ENCODE results near the gene ANKS3.
"Not testable (repeated sequence)": the region's sequence is repeated elsewhere in the genome, so short reads cannot be mapped to it uniquely, and the experiment has no call there.

The ANKS3 gene

GRCh38 chr16:4752351-4753100 is 18.5 kb upstream of the ANKS3 start:
- no peak for DNase-seq

GRCh38 chr16:4750896-4751295 is 16.8 kb upstream of the ANKS3 start:
- DNase-seq, result no peak

DNA sequence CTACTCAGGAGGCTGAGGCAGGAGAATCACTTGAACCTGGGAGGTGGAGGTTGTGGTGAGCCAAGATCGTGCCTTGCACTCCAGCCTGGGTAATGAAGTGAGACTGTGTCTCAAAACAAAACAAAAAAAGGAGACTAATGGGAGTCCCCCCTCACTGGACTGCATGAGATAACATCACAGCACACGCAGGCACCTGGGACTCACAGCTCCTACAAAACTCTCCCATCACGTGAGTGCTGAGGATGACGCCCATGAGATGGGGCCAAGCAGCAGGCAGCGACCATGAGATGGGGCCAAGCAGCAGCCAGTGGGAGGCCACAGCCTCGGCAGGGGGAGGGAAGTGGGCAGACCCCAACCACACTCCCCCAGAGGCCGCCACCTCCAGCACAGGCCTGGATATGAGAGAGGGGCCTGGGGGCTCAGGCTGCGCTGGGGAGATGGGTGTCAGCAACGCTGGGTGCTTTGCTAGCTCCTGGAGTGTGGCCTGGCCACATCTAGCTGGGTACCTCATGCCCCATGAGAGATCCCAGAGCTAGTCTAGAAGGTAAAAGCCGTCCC is 15.7 kb upstream of the ANKS3 start:
- no peak for DNase-seq

GRCh38 chr16:4748682-4749411 is 14.8 kb upstream of the ANKS3 start:
- DNase-seq, result no peak

DNA sequence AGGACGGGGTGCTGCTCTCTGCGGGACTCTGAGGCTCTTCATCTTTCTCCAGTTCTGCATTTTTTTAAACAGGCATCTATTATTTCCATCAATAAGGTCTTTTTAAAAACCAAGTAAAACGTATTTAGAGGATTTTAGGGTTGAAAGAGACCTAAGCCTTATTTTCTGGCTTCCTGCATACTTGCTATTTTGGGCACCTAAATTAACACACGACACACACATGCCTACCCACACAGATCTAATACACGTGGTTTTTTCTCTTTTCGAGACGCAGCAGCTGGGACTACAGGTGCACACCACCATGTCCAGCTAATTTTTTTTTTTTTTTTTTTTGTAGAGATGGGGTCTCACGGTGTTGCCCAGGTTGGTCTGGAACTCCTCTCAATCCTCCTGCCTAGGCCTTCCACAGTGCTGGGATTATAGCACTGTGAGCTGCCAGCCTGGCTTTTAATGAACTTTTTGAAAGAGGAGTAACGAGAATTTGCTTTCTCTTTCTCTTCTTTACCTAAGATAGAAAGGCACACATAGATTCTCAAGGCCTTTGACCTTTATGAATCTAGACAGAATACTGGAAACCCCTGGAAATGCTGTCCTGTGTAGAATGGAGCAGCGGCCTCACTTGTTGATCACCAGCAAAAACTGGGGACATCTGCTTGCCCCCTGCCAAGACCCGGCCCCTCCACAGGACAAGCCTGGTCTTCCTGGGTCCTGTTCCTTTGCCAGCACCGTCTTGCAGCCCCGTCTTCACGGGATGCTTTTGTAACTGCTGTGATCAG is 14.0 kb upstream of the ANKS3 start:
- no peak for DNase-seq

DNA sequence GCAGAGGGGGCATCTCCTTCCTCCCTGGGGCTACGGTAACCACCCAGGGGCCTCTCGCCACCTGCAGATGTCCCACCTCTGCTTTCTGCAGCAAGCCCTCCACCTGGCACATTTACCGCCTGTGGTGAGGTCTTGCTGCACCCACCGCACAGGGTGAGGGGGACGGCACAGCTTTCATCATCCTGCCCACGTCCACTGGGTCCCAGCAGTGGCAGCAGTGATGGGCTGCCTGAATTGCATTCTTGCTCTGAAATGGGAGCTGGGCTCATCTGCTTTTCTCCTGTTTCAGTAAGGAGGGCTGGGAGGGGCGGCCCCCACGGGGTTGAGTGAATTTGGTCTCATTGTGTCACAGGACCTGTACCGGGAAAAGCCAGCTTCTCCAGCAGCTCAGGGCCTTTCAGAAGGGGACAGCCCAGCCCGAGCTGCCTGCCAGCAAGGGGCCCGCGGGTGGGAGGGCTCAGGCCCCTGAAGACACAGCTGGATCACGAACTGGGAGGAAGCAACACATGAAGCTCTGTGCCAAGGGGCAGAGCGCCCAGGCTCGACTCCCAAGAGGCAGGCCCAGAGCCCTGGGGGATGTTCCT is 13.0 kb upstream of the ANKS3 start:
- DNase-seq, result no peak

- DNase-seq, result no peak
Observed at GRCh38 chr16:4746215-4746614, 12.1 kb upstream of the ANKS3 start.

- DNase-seq, result no peak
Observed at GRCh38 chr16:4745274-4745569, 11.2 kb upstream of the ANKS3 start.

DNA sequence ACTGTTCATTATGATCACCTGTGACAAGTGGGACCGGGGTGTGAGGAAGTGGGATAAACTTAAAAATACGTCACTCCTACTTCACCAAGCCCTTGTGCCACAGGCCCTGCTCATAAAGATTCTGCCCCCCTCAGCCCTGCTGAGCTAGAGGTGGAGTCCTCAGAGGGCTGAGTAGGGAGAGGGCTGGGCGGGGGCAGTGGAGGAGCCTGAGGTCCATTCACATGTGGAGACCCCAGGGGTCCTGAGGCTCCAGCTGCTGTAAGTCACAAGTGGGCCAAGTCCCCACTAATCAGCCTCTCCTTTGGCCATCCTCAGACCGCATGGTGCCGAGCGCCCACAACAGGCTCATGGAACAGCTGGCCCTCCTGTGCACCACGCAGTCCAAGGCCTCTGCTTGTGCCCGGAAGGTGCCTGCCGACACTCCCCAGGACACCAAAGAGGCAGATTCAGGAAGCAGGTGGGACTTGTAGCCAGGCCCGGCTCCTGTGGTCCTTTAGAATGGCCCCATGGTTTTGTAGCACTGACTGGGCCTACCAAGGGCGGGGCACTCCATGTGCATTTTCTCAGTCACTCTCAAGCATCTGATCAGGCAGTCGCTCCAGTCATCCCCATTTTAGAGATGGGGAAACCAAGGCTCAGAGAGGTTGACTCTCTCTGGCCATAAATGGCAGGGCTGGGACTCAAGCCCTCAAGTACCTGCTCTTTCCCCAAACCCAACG is 10.6 kb upstream of the ANKS3 start:
- no peak for DNase-seq

GRCh38 chr16:4743226-4743878 is 9.3 kb upstream of the ANKS3 start:
- DNase-seq, result no peak

- DNase-seq, result not testable (repeated sequence)
Observed at GRCh38 chr16:4738370-4738769, 4.3 kb upstream of the ANKS3 start.

- DNase-seq, result no peak
Observed at GRCh38 chr16:4737545-4737944, 3.5 kb upstream of the ANKS3 start.

DNA sequence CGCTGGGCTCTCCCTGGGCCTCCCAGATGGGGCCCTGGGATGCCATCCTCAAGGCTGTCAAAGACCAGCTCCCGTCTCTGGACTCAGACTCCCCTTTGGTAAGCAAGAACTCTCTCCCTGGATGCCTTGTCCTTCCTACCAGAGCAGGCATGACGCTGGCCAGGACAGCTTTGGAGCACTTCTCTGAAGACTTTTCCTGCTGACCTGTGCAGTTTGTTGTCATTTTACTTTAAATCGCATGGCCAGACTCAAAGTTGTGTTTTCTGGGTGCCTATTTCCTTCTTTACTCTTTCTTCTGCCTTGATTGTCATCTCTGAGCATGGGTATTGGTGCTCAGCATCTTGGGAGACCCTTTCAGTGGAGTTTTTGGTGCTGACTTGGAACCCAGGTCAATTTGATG is 2.5 kb upstream of the ANKS3 start:
- DNase-seq, result no peak

DNA sequence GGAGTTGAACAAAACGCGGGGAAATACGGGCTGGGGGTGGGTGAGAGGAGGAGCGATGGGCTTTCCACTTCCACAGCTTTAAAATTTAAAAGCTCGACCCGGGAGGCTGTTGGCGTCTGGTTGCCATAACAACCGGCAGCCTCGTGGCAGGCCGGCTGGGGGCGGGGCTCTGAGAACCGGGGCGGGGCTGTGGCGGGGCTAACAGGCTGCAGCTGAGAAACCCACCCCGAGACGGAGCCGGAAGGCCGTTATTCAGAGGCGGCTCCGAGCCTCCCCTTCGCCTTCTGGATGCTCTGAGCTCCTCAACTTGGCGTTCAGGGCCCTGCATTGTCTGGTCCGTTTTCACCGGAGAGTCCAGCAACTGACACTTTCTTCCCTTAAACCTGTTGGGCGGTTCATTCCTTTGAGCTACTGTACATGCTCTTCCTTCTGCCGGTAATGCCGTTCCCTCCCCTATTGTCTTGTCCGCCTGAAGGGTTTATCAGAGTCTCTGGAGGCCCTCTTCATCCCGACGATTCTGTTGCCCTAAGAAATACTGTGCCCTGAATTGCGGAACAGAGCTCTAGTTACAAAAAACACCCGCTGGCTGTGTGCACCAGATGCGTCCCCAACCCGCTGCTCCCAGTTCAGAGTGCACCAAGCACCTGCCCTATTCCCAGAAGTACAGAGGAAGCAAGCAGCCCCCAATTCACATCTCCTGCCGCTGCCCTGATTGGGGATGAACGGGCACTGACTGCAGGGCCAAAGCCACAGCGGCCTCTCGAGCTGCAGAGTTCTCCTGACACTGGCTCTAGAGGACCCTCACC is 862 bp upstream of the ANKS3 start:
- no peak for DNase-seq

DNA sequence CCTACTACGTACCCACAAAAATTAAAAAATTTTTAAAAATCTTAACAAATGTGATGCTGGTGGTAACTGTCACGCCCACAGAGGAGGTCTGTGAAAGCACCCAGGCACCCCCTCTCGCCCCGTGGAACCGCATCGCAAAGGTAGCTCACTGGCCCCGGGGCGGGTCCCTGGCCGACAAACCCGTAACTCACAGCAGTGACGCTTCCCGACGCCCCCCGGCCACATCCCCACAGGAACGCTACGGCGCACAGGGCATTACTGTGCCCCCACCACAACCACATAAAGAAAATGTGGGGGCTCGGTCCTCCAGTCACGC is 366 bp downstream of the ANKS3 start:
- DNase-seq, result no peak

DNA sequence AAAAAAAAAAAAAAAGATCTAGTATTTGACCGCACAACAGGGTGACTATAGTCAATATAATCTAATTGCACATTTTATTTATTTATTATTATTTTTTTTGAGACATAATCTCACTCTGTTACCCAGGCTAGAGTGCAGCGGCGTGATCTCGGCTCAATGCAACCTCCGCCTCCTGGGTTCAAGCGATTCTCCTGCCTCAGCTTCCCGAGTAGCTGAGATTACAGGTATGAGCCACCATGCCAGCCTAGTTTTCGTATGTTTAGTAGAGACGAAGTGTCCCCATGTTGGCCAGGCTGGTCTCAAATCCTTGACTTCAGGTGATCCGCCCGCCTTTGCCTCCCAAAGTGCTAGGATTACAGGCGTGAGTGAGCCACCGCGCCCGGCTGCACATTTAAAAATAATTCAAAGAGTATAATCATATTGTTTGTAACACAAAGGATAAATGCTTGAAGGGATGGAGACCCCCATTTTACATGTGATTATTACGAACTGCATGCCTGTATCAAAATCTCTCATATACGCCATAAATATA is 794 bp downstream of the ANKS3 start:
- DNase-seq, result no peak

DNA sequence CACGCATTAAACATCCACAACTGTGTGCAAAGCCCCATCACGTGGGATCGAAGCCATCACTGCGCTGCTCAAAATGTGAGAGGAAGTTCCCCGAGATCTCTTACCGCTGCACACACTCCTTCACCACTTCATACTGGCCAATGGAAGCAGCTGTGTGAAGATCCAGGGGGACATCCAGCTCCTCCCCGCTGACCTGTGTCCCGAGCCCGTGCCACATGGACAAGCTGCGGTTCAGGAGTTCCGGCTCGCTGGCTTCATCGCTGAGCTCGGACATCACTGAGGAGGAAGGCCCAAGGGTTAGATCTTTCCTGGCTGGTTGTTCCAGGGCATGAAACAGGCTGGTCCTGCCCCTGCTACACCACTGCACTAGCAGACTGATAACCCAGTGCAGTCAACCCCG is 4.2 kb downstream of the ANKS3 start:
- no peak for DNase-seq

GRCh38 chr16:4728676-4729075 is 5.4 kb downstream of the ANKS3 start:
- no peak for DNase-seq

- no peak for DNase-seq
Observed at GRCh38 chr16:4726616-4727015, 7.5 kb downstream of the ANKS3 start.

GRCh38 chr16:4724661-4725270 is 9.3 kb downstream of the ANKS3 start:
- no peak for DNase-seq
